ENCODE results near the gene INPP5A.

INPP5A gene

DNA sequence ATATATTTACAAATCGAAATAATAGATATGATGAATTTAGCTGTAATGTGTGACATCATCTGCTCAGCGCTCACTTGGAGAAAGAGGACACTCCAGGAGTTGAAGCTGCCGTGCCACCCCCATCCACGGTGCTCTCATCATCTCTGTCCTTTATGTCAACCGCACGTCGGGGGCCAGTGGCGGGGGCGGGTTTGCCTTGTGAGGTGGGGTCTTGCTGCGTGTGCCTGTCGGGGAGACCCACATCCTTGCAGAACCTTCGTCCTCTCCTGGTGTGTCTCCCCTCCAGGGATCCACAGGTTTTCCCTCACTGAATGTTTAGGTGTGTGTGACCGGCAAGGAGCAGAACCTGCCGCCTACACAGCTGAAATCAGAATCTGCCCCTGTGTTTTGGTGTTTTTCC is 71.6 kb downstream of the INPP5A start:
- ATAC-seq = no peak
- no peak for TF ChIP-seq PPARA (CRISPR knock-in tag; IDR thresholded peaks at IDR 0.05; ENCODE audit: borderline replicate concordance)
- TF ChIP-seq RARB (CRISPR knock-in tag; IDR thresholded peaks at IDR 0.05) = no peak
- no peak for TF ChIP-seq TCF4 (CRISPR knock-in tag; IDR thresholded peaks at IDR 0.05; ENCODE audit: borderline replicate concordance)
- no peak for TF ChIP-seq ZNF8 (CRISPR knock-in tag; IDR thresholded peaks at IDR 0.05)
- TF ChIP-seq, protein P1, sequence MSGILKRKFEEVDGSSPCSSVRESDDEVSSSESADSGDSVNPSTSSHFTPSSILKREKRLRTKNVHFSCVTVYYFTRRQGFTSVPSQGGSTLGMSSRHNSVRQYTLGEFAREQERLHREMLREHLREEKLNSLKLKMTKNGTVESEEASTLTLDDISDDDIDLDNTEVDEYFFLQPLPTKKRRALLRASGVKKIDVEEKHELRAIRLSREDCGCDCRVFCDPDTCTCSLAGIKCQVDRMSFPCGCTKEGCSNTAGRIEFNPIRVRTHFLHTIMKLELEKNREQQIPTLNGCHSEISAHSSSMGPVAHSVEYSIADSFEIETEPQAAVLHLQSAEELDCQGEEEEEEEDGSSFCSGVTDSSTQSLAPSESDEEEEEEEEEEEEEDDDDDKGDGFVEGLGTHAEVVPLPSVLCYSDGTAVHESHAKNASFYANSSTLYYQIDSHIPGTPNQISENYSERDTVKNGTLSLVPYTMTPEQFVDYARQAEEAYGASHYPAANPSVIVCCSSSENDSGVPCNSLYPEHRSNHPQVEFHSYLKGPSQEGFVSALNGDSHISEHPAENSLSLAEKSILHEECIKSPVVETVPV (CRISPR knock-in tag; IDR thresholded peaks at IDR 0.05) = no peak
- TF ChIP-seq OSR1 (CRISPR knock-in tag; IDR thresholded peaks at IDR 0.05) = no peak
- TF ChIP-seq GLIS3 (CRISPR knock-in tag; IDR thresholded peaks at IDR 0.05) = no peak
- no peak for TF ChIP-seq ESRRG (CRISPR knock-in tag; IDR thresholded peaks at IDR 0.05)
- TF ChIP-seq, protein P2, sequence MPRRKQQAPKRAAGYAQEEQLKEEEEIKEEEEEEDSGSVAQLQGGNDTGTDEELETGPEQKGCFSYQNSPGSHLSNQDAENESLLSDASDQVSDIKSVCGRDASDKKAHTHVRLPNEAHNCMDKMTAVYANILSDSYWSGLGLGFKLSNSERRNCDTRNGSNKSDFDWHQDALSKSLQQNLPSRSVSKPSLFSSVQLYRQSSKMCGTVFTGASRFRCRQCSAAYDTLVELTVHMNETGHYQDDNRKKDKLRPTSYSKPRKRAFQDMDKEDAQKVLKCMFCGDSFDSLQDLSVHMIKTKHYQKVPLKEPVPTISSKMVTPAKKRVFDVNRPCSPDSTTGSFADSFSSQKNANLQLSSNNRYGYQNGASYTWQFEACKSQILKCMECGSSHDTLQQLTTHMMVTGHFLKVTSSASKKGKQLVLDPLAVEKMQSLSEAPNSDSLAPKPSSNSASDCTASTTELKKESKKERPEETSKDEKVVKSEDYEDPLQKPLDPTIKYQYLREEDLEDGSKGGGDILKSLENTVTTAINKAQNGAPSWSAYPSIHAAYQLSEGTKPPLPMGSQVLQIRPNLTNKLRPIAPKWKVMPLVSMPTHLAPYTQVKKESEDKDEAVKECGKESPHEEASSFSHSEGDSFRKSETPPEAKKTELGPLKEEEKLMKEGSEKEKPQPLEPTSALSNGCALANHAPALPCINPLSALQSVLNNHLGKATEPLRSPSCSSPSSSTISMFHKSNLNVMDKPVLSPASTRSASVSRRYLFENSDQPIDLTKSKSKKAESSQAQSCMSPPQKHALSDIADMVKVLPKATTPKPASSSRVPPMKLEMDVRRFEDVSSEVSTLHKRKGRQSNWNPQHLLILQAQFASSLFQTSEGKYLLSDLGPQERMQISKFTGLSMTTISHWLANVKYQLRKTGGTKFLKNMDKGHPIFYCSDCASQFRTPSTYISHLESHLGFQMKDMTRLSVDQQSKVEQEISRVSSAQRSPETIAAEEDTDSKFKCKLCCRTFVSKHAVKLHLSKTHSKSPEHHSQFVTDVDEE (CRISPR knock-in tag; IDR thresholded peaks at IDR 0.05) = no peak
- no peak for TF ChIP-seq ZFP3 (CRISPR knock-in tag; IDR thresholded peaks at IDR 0.05)
- TF ChIP-seq, protein P3, sequence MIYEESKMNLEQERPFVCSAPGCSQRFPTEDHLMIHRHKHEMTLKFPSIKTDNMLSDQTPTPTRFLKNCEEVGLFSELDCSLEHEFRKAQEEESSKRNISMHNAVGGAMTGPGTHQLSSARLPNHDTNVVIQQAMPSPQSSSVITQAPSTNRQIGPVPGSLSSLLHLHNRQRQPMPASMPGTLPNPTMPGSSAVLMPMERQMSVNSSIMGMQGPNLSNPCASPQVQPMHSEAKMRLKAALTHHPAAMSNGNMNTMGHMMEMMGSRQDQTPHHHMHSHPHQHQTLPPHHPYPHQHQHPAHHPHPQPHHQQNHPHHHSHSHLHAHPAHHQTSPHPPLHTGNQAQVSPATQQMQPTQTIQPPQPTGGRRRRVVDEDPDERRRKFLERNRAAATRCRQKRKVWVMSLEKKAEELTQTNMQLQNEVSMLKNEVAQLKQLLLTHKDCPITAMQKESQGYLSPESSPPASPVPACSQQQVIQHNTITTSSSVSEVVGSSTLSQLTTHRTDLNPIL (CRISPR knock-in tag; IDR thresholded peaks at IDR 0.05; ENCODE audit: low read depth) = no peak
- no peak for TF ChIP-seq SNAI2 (CRISPR knock-in tag; IDR thresholded peaks at IDR 0.05)
- no peak for TF ChIP-seq ZNF70 (CRISPR knock-in tag; IDR thresholded peaks at IDR 0.05)
- no peak for TF ChIP-seq TOX (CRISPR knock-in tag; IDR thresholded peaks at IDR 0.05; ENCODE audit: borderline replicate concordance)
- TF ChIP-seq ZFP30 (CRISPR knock-in tag; IDR thresholded peaks at IDR 0.05) = no peak
- no peak for TF ChIP-seq CSDC2 (CRISPR knock-in tag; IDR thresholded peaks at IDR 0.05)
- TF ChIP-seq ZC3H10 (CRISPR knock-in tag; IDR thresholded peaks at IDR 0.05) = no peak
- TF ChIP-seq, protein P4, sequence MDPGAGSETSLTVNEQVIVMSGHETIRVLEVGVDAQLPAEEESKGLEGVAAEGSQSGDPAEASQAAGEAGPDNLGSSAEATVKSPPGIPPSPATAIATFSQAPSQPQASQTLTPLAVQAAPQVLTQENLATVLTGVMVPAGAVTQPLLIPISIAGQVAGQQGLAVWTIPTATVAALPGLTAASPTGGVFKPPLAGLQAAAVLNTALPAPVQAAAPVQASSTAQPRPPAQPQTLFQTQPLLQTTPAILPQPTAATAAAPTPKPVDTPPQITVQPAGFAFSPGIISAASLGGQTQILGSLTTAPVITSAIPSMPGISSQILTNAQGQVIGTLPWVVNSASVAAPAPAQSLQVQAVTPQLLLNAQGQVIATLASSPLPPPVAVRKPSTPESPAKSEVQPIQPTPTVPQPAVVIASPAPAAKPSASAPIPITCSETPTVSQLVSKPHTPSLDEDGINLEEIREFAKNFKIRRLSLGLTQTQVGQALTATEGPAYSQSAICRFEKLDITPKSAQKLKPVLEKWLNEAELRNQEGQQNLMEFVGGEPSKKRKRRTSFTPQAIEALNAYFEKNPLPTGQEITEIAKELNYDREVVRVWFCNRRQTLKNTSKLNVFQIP (CRISPR knock-in tag; IDR thresholded peaks at IDR 0.05; ENCODE audit: borderline replicate concordance, low read depth) = no peak

DNA sequence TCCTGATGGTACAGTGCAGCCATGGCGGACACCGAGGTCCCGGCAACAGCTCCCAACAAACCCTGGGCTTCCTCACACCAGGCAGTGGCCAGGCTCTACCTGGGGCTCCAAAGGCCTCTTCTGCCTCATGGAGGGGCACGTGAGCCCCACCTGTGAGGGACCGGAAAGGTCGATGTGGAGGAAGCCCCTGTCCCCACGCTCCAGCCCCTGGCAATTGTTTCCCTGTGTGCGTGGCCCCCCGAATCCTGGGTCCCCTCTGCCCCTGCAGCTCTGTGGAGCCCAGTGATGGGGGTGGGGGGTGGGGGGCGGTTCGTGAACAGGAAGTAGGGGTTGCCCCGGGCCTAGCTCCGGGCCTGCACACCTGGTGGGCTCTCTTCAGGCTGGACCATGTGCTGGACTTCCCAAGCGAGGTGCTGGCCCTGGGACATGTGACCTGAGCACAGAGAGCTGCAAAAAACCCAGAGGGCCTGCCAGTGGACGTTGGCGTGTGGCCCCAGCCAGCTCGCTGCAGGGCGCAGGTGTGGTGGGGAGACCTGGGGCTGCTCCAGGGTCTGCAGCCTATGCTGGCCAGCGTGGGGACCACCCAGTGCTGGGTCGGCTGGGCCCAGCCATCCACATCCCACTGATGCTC is 72.6 kb downstream of the INPP5A start:
- TF ChIP-seq ARNTL (CRISPR knock-in tag; IDR thresholded peaks at IDR 0.05; ENCODE audit: borderline replicate concordance, low read depth) (no peak), PPARA (CRISPR knock-in tag; IDR thresholded peaks at IDR 0.05; ENCODE audit: borderline replicate concordance) (no peak), ISL1 (CRISPR knock-in tag; IDR thresholded peaks at IDR 0.05) (no peak), ZNF8 (CRISPR knock-in tag; IDR thresholded peaks at IDR 0.05) (no peak)
- TF ChIP-seq, protein P5, sequence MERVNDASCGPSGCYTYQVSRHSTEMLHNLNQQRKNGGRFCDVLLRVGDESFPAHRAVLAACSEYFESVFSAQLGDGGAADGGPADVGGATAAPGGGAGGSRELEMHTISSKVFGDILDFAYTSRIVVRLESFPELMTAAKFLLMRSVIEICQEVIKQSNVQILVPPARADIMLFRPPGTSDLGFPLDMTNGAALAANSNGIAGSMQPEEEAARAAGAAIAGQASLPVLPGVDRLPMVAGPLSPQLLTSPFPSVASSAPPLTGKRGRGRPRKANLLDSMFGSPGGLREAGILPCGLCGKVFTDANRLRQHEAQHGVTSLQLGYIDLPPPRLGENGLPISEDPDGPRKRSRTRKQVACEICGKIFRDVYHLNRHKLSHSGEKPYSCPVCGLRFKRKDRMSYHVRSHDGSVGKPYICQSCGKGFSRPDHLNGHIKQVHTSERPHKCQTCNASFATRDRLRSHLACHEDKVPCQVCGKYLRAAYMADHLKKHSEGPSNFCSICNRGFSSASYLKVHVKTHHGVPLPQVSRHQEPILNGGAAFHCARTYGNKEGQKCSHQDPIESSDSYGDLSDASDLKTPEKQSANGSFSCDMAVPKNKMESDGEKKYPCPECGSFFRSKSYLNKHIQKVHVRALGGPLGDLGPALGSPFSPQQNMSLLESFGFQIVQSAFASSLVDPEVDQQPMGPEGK (CRISPR knock-in tag; IDR thresholded peaks at IDR 0.05; ENCODE audit: borderline replicate concordance) = no peak
- ATAC-seq = no peak

All from SK-N-SH treated with all-trans-retinoic acid at 6 μM for 48 hours (cell line).